Measurements from ENCODE around the gene RAET1G.
A peak's percentile ranks its signal among the peaks of the same experiment; 100 is the strongest.
"Not testable (repeated sequence)": the region's sequence is repeated elsewhere in the genome, so short reads cannot be mapped to it uniquely, and the experiment has no call there.

The RAET1G gene

GRCh38 chr6:149964308-149965193 is 41.6 kb upstream of the RAET1G start:
- peaks cover 2% of the 10 kb centered on the region for H3K4me1 ChIP-seq (ENCODE audit: insufficient read depth, insufficient read length)
- H3K9ac ChIP-seq (ENCODE audit: insufficient read length, low read depth), result peak overlapping the region; percentile 67
- no peak for DNase-seq (ENCODE audit: low read depth, low spot score)
- H3K4me3 ChIP-seq (ENCODE audit: insufficient read length, low read depth), result peak overlapping the region; percentile 61
- no peaks in the 10 kb centered on the region for H3K36me3 ChIP-seq (ENCODE audit: insufficient read depth, insufficient read length, low read length)
- H3K27me3 ChIP-seq (ENCODE audit: insufficient read depth, insufficient read length), result peaks cover 83% of the 10 kb centered on the region
- TF ChIP-seq SUZ12 (IDR thresholded peaks at IDR 0.05; ENCODE audit: extremely low read depth, insufficient read depth, insufficient read length) (peak; percentile 81), YY1 (IDR thresholded peaks at IDR 0.05; ENCODE audit: insufficient read depth, insufficient read length) (no peak)
- no peaks in the 10 kb centered on the region for H3K9me3 ChIP-seq (ENCODE audit: insufficient read depth, low read length)

GRCh38 chr6:149963462-149964307 is 40.8 kb upstream of the RAET1G start, which contains the start of gene ULBP1:
TSS of gene ULBP1 (plus strand) at chr6:149963943. CDS start at chr6:149964050, 107 bp downstream.
- H3K27me3 ChIP-seq (ENCODE audit: insufficient read depth, insufficient read length), result peaks cover 82% of the 10 kb centered on the region
- peak within 1 kb of the TSS; percentile 67 for H3K9ac ChIP-seq (ENCODE audit: insufficient read length, low read depth)

GRCh38 chr6:149963212-149963461 is 40.2 kb upstream of the RAET1G start:
- no peaks in the 10 kb centered on the region for H3K9me3 ChIP-seq (ENCODE audit: insufficient read depth, low read length)
- no peak for DNase-seq (ENCODE audit: low read depth, low spot score)
- H3K36me3 ChIP-seq (ENCODE audit: insufficient read depth, insufficient read length, low read length), result no peaks in the 10 kb centered on the region
- no peak overlapping the region for H3K9ac ChIP-seq (ENCODE audit: insufficient read length, low read depth)
- no peak for TF ChIP-seq SUZ12 (IDR thresholded peaks at IDR 0.05; ENCODE audit: extremely low read depth, insufficient read depth, insufficient read length)
- no peak for TF ChIP-seq ZNF274 (IDR thresholded peaks at IDR 0.05; ENCODE audit: low read depth, low read length)
- TF ChIP-seq YY1 (IDR thresholded peaks at IDR 0.05; ENCODE audit: insufficient read depth, insufficient read length), result no peak
- H3K4me1 ChIP-seq (ENCODE audit: insufficient read depth, insufficient read length), result peaks cover 2% of the 10 kb centered on the region
- H3K27me3 ChIP-seq (ENCODE audit: insufficient read depth, insufficient read length), result peaks cover 79% of the 10 kb centered on the region
- H3K4me3 ChIP-seq (ENCODE audit: insufficient read length, low read depth), result peak overlapping the region; percentile 61

More at GRCh38 chr6:149963462-149964307, 40.8 kb upstream of the RAET1G start, which contains the start of gene ULBP1:
- Histone ChIP-seq H3K36me3 (ENCODE audit: insufficient read depth, insufficient read length, low read length) (no peaks in the 10 kb centered on the region), H3K9me3 (ENCODE audit: insufficient read depth, low read length) (no peaks in the 10 kb centered on the region), H3K4me3 (ENCODE audit: insufficient read length, low read depth) (peak within 1 kb of the TSS; percentile 61), H3K4me1 (ENCODE audit: insufficient read depth, insufficient read length) (peaks cover 2% of the 10 kb centered on the region)
- DNase-seq (ENCODE audit: low read depth, low spot score), result peak; percentile 50
- no peak for TF ChIP-seq SUZ12 (IDR thresholded peaks at IDR 0.05; ENCODE audit: extremely low read depth, insufficient read depth, insufficient read length)
- TF ChIP-seq YY1 (IDR thresholded peaks at IDR 0.05; ENCODE audit: insufficient read depth, insufficient read length), result no peak
- TF ChIP-seq ZNF274 (IDR thresholded peaks at IDR 0.05; ENCODE audit: low read depth, low read length), result no peak

- Histone ChIP-seq H3K4me3 (ENCODE audit: insufficient read length, low read depth) (peak overlapping the region; percentile 61), H3K27me3 (ENCODE audit: insufficient read depth, insufficient read length) (peaks cover 79% of the 10 kb centered on the region), H3K9me3 (ENCODE audit: insufficient read depth, low read length) (no peaks in the 10 kb centered on the region), H3K4me1 (ENCODE audit: insufficient read depth, insufficient read length) (peaks cover 2% of the 10 kb centered on the region), H3K36me3 (ENCODE audit: insufficient read depth, insufficient read length, low read length) (no peaks in the 10 kb centered on the region), H3K9ac (ENCODE audit: insufficient read length, low read depth) (peak overlapping the region; percentile 32)
- DNase-seq (ENCODE audit: low read depth, low spot score), result no peak
- TF ChIP-seq SUZ12 (IDR thresholded peaks at IDR 0.05; ENCODE audit: extremely low read depth, insufficient read depth, insufficient read length) (no peak), YY1 (IDR thresholded peaks at IDR 0.05; ENCODE audit: insufficient read depth, insufficient read length) (no peak), ZNF274 (IDR thresholded peaks at IDR 0.05; ENCODE audit: low read depth, low read length) (no peak)
Observed at GRCh38 chr6:149962461-149963211, 39.7 kb upstream of the RAET1G start.

GRCh38 chr6:149961728-149962425 is 39.0 kb upstream of the RAET1G start:
- Histone ChIP-seq H3K36me3 (ENCODE audit: insufficient read depth, insufficient read length, low read length) (no peaks in the 10 kb centered on the region), H3K4me3 (ENCODE audit: insufficient read length, low read depth) (no peak overlapping the region), H3K4me1 (ENCODE audit: insufficient read depth, insufficient read length) (peaks cover 2% of the 10 kb centered on the region), H3K27me3 (ENCODE audit: insufficient read depth, insufficient read length) (peaks cover 76% of the 10 kb centered on the region), H3K9me3 (ENCODE audit: insufficient read depth, low read length) (no peaks in the 10 kb centered on the region), H3K9ac (ENCODE audit: insufficient read length, low read depth) (no peak overlapping the region)
- no peak for TF ChIP-seq YY1 (IDR thresholded peaks at IDR 0.05; ENCODE audit: insufficient read depth, insufficient read length)
- no peak for TF ChIP-seq ZNF274 (IDR thresholded peaks at IDR 0.05; ENCODE audit: low read depth, low read length)
- TF ChIP-seq SUZ12 (IDR thresholded peaks at IDR 0.05; ENCODE audit: extremely low read depth, insufficient read depth, insufficient read length), result no peak
- DNase-seq (ENCODE audit: low read depth, low spot score), result no peak

- Histone ChIP-seq H3K36me3 (ENCODE audit: insufficient read depth, insufficient read length, low read length) (no peaks in the 10 kb centered on the region), H3K9ac (ENCODE audit: insufficient read length, low read depth) (no peak overlapping the region), H3K4me3 (ENCODE audit: insufficient read length, low read depth) (no peak overlapping the region), H3K9me3 (ENCODE audit: insufficient read depth, low read length) (no peaks in the 10 kb centered on the region), H3K4me1 (ENCODE audit: insufficient read depth, insufficient read length) (peaks cover 2% of the 10 kb centered on the region), H3K27me3 (ENCODE audit: insufficient read depth, insufficient read length) (peaks cover 75% of the 10 kb centered on the region)
- TF ChIP-seq SUZ12 (IDR thresholded peaks at IDR 0.05; ENCODE audit: extremely low read depth, insufficient read depth, insufficient read length) (no peak), YY1 (IDR thresholded peaks at IDR 0.05; ENCODE audit: insufficient read depth, insufficient read length) (no peak), ZNF274 (IDR thresholded peaks at IDR 0.05; ENCODE audit: low read depth, low read length) (no peak)
- DNase-seq (ENCODE audit: low read depth, low spot score), result no peak
Observed at GRCh38 chr6:149960488-149960887, 37.6 kb upstream of the RAET1G start.

GRCh38 chr6:149959806-149960205 is 36.9 kb upstream of the RAET1G start:
- not testable (repeated sequence) for H3K36me3 ChIP-seq (ENCODE audit: insufficient read depth, insufficient read length, low read length); H3K9me3 ChIP-seq (ENCODE audit: insufficient read depth, low read length); H3K4me1 ChIP-seq (ENCODE audit: insufficient read depth, insufficient read length); H3K4me3 ChIP-seq (ENCODE audit: insufficient read length, low read depth); H3K9ac ChIP-seq (ENCODE audit: insufficient read length, low read depth); DNase-seq (ENCODE audit: low read depth, low spot score)
- peaks cover 75% of the 10 kb centered on the region for H3K27me3 ChIP-seq (ENCODE audit: insufficient read depth, insufficient read length)

GRCh38 chr6:149958124-149958523 is 35.2 kb upstream of the RAET1G start:
- DNase-seq (ENCODE audit: low read depth, low spot score); H3K9ac ChIP-seq (ENCODE audit: insufficient read length, low read depth); H3K4me1 ChIP-seq (ENCODE audit: insufficient read depth, insufficient read length); H3K36me3 ChIP-seq (ENCODE audit: insufficient read depth, insufficient read length, low read length); H3K9me3 ChIP-seq (ENCODE audit: insufficient read depth, low read length); H3K4me3 ChIP-seq (ENCODE audit: insufficient read length, low read depth): not testable (repeated sequence)
- peaks cover 74% of the 10 kb centered on the region for H3K27me3 ChIP-seq (ENCODE audit: insufficient read depth, insufficient read length)

- not testable (repeated sequence) for H3K4me3 ChIP-seq (ENCODE audit: insufficient read length, low read depth); DNase-seq (ENCODE audit: low read depth, low spot score); H3K9ac ChIP-seq (ENCODE audit: insufficient read length, low read depth); H3K36me3 ChIP-seq (ENCODE audit: insufficient read depth, insufficient read length, low read length); H3K9me3 ChIP-seq (ENCODE audit: insufficient read depth, low read length); H3K4me1 ChIP-seq (ENCODE audit: insufficient read depth, insufficient read length)
- peaks cover 80% of the 10 kb centered on the region for H3K27me3 ChIP-seq (ENCODE audit: insufficient read depth, insufficient read length)
Observed at GRCh38 chr6:149955654-149956317, 32.9 kb upstream of the RAET1G start.
